Effector memory CD8-positive, alpha-beta T cell (primary cell): ENCODE data around the gene CA9.

Source experiments
- ATAC-seq: fragments of 150-1000 bp; cut with Tn5 transposase; replicated peaks from 2 replicates; pipeline ENCODE4 v1.10.0; 2021; ENCODE audit warnings: mild to moderate bottlenecking, moderate library complexity
- DNase-seq, 3 experiments: peaks; one replicate each; pipeline ENCODE4 v3.0.0; 2021
- H3K27ac Mint-ChIP-seq, 2 donors: one replicate each; pipeline ENCODE4 v1.8.0; 2022; ENCODE audit warnings: mild to moderate bottlenecking in 2 of 2, mixed read lengths in 2 of 2, moderate library complexity in 2 of 2
- H3K27me3 Mint-ChIP-seq, 2 donors: one replicate each; pipeline ENCODE4 v1.8.0; 2022; ENCODE audit warnings: mixed read lengths in 2 of 2
- H3K36me3 Mint-ChIP-seq: one replicate; pipeline ENCODE4 v1.8.0; 2022; ENCODE audit warnings: mild to moderate bottlenecking, moderate library complexity, mixed read lengths; ENCODE audit not compliant: insufficient read depth
- H3K4me1 Mint-ChIP-seq, 2 donors: one replicate each; pipeline ENCODE4 v1.8.0; 2022; ENCODE audit warnings: low read depth in 2 of 2, mixed read lengths in 2 of 2
- H3K4me3 Mint-ChIP-seq, 2 donors: one replicate each; pipeline ENCODE4 v1.8.0; 2022; ENCODE audit warnings: mild to moderate bottlenecking in 2 of 2, mixed read lengths in 2 of 2, moderate library complexity in 2 of 2
- H3K9me3 Mint-ChIP-seq, 2 donors: one replicate each; pipeline ENCODE4 v1.8.0; 2022; ENCODE audit warnings: mixed read lengths in 2 of 2

CA9 gene

DNA sequence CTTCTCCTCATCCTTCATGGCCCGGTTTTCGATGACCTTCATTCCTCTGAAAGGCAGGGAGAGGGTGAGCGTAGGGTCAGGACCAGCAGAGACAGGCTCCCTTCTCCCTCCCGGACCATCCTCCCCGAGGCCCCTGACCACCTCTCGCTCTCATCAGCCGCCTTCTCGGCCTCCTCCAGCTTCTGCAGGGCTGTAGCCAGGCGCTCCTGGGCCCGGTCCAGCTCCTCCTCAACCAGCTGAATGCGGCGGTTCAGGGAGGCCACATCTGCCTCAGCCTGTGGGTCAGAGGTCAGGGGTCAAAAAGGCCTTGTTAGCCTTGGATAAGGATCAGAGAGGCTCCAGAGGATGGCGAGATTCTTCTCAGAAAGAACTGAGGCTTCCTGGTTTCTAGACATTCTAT is 11.8 kb downstream of the CA9 start:
- no peaks in the 10 kb centered on the region for H3K9me3 Mint-ChIP-seq
- ATAC-seq = no peak

DNA sequence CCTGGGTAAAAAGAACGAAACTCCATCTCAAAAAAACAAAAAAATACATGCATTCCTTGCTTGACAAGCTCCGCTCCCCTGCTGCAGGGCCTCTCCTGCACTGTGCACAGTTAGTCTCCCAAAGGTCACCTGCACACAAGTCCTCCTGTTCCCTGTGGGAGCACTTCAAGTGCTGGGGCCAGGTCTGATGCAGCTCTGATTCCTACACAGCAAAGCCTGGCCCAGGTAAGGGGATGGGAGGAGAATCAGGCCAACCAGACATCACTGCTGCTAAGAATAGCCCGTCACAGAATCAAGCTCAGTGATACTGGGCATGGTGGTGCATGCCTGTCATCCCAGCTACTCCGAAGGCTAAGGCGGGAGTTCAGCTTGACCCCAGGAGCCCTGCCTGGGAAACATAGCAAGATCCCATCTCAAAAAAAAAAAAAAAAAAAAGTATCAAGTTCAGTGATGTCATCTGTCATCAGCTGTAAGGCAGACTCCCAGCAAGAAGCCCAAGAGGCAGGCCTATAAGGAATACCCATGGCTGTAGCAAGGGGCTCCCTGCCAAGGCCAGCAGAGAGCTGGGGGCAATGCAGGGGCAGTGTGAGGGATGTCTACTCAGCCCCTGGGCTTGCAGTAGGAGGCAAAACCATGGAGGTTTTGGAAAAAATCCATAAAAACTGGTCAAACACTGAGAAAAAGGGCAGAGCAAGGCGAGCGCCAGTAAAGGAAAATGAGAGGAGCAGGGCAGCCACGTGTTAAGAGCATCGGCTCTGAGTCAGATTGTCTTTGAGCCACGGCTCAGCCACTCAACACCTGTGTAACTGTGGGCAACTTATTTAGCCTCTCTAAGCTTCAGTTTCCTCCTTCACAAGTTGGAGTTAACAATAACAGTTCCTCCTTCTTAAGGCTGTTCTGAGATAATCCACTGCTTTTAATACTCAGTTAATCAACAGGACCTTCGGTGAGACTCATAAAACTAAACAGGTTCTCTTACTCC is 12.8 kb downstream of the CA9 start:
- H3K27me3 Mint-ChIP-seq = no peaks in the 10 kb centered on the region
- peaks cover 3 to 18% of the 10 kb centered on the region in 2 donors for H3K4me1 Mint-ChIP-seq
- no peak overlapping the region for H3K4me3 Mint-ChIP-seq
- ATAC-seq (no peak), DNase-seq (no peak)
- no peaks in the 10 kb centered on the region for H3K9me3 Mint-ChIP-seq
- H3K27ac Mint-ChIP-seq = peak overlapping the region in 1 of 2 donors; percentile 0
- peaks cover 11% of the 10 kb centered on the region for H3K36me3 Mint-ChIP-seq

More for the DNA sequence above, 11.8 kb downstream of the CA9 start:
- no peak overlapping the region for H3K4me3 Mint-ChIP-seq
- DNase-seq = no peak
- H3K36me3 Mint-ChIP-seq = peaks cover 8% of the 10 kb centered on the region
- H3K4me1 Mint-ChIP-seq = peaks cover 3 to 12% of the 10 kb centered on the region in 2 donors
- no peaks in the 10 kb centered on the region for H3K27me3 Mint-ChIP-seq
- no peak overlapping the region for H3K27ac Mint-ChIP-seq

DNA sequence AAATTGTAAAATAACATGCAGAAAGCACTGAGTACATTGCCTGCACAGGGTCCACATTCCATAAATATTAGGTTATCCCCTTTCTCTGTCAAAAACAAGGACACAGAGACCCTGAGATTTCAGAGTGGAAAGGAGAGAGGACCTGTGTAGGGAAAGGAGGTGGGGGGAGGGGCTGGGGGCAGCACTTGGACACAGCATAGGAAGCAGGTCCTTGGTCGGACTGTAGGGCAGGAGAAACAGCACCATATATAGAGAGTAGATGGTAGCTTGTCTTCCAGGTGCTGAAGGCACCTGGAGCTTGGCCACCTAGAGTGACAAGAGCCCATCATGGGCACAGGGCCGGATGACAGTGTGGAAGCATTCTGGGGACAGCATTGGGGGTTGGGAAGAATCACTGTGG is 13.6 kb downstream of the CA9 start:
- H3K4me3 Mint-ChIP-seq = no peak overlapping the region
- no peak overlapping the region for H3K27ac Mint-ChIP-seq
- ATAC-seq (no peak), DNase-seq (no peak)
- H3K9me3 Mint-ChIP-seq = no peaks in the 10 kb centered on the region
- H3K36me3 Mint-ChIP-seq = peaks cover 8% of the 10 kb centered on the region
- H3K27me3 Mint-ChIP-seq = no peaks in the 10 kb centered on the region
- peaks cover 3 to 17% of the 10 kb centered on the region in 2 donors for H3K4me1 Mint-ChIP-seq

DNA sequence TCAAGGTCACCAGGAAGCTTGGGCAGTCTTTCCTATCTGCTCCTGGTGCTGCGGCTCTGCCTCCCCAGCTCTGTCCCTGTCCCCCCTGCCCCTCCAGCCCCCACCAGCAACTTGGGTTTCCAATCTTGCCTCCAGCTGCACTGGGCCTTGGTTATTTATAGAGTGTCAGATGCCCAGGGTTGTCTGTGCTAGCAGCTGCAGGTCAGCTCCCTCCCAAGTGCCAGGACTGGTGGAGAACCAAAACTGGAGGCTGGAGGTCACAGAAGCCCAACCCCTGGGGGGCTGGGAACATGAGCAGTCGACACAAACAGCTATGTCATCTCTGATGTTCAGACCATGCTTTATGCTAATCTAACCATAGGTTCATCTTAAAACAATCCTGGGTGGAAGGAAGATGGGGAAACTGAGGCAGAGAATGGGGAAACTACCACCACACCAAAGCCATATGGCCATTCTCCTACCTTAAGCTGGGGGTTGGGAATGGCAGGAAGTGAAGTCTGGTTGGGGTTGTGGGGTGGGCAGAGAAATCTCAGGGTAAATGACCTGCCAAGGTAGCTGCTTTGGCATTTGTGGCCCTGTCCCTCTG is 14.3 kb downstream of the CA9 start:
- DNase-seq (no peak), ATAC-seq (no peak)
- H3K27ac Mint-ChIP-seq = peak overlapping the region; percentile 60 to 83
- no peak overlapping the region for H3K4me3 Mint-ChIP-seq
- peaks cover 3 to 17% of the 10 kb centered on the region in 2 donors for H3K4me1 Mint-ChIP-seq
- peaks cover 8% of the 10 kb centered on the region for H3K36me3 Mint-ChIP-seq
- no peaks in the 10 kb centered on the region for H3K27me3 Mint-ChIP-seq
- no peaks in the 10 kb centered on the region for H3K9me3 Mint-ChIP-seq

DNA sequence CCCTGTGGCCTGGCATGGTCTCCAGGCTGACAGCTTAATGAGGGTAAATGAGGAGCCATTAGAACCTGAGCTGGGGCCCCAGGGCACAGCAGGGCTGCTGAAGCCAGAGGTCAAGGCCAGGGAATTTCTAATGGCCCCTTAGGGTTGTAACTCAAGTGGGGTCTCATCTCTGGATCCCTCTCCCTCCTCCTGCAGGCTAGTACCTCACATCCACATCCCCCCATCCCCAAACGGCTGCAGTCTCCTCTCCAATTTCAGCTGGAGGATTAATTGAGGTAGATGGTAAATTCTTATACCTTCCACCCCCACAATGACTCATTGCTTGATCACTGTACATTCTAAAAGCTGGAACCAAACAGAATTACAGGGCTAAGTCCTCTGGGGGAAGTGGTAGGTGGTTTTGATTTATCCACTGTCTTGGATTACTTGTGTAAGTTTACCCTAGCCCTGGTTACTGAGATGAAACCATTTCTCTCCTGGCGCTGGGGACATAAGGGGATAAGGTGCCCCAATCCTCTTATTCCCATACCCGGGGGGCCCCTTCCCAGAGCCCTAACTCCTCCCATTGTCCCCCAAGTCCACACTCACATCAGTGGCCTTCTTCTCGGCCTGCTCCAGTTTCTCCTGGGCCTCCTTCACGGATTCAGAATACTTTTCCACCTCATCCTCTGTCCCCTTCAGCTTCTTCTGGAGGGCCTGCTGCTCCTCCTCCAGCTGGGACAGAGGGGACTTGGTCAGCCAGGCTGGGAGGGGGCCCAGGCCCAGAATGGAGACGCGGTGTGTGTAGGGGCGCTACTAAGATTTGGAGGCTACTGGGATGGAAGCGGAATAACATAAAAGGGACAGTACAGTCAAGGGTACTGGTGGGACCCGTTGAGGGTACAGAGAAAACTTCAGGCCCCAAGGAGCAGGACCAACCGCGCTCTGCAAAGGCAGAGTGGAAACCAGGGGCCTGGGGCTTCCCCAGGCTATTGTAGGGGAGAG is 15.1 kb downstream of the CA9 start:
- no peak for DNase-seq
- Mint-ChIP-seq H3K36me3 (peaks cover 9% of the 10 kb centered on the region), H3K9me3 (no peaks in the 10 kb centered on the region), H3K4me1 (peaks cover 3 to 16% of the 10 kb centered on the region in 2 donors), H3K27ac (peak overlapping the region; percentile 60 to 83), H3K27me3 (no peaks in the 10 kb centered on the region), H3K4me3 (peak overlapping the region; percentile 40 to 61)
- no peak for ATAC-seq

DNA sequence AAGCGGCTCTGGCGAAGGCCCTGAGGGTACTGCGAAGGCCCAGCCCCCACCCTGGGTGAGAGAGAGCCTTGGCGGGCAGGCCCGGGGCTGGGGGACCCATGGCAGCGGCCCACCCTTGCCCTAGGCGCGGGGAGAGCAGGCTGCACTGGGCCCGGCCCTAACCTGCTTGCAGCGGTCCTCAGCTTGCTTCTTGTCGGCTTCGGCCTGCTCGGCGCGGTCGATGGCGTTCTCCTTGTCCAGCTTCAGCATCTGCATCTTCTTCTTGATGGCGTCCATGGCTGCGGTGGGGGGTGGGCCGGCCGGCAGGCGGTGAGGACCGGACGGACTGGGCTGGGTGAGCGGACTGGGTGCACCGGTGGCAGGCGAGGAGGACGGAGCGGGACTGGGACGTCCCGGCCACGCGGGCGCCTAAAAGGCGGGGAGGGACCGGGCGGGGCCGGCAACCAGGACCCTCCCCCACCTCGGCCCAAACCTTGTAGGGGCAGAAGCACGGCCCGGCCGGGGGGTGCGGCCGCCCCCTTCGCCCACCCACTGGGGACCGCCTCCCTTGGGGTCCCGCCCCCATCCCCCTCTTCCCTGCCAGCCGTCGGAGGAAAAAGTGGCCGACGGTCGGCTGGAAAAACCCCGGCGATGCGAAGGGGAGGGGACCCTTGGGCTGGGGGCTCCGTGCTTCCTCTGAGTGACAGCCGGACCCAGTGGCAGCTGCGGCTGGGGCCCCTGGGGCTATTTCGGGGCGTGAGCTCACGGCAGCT is 16.0 kb downstream of the CA9 start, which contains the start of gene TPM2:
TSS of gene TPM2 (minus strand) at position 384 of the 752 bp plus-strand sequence. CDS start at position 276, 108 bp downstream.
- no peaks in the 10 kb centered on the region for H3K27me3 Mint-ChIP-seq
- DNase-seq (no peak), ATAC-seq (peak; percentile 15)
- H3K4me1 Mint-ChIP-seq = peaks cover 3 to 16% of the 10 kb centered on the region in 2 donors
- H3K4me3 Mint-ChIP-seq = peak within 1 kb of the TSS; percentile 88 to 90
- H3K27ac Mint-ChIP-seq = peak within 1 kb of the TSS; percentile 86
- H3K9me3 Mint-ChIP-seq = no peaks in the 10 kb centered on the region
- H3K36me3 Mint-ChIP-seq = peaks cover 10% of the 10 kb centered on the region

DNA sequence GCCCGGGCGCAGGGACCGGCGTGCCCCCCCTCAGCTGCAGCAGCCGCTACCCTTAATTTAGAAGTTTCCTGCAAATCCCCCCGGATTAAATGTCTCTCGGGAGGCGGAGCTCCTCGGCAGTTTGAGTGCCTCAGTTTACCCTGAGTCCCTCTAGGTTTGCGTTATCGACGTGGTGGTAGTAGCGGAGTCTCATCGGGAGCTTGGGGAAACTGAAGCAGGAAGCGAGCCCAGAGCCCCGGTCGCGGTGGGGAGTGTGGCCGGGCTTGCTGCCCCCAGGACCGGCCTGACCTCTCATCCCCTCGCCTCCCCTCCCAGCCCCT is 16.5 kb downstream of the CA9 start:
- peaks cover 3 to 16% of the 10 kb centered on the region in 2 donors for H3K4me1 Mint-ChIP-seq
- peaks cover 7% of the 10 kb centered on the region for H3K36me3 Mint-ChIP-seq
- ATAC-seq = peak; percentile 8
- H3K27ac Mint-ChIP-seq = peak overlapping the region in 1 of 2 donors; percentile 86
- H3K4me3 Mint-ChIP-seq = peak overlapping the region; percentile 88 to 90
- H3K27me3 Mint-ChIP-seq = no peaks in the 10 kb centered on the region
- H3K9me3 Mint-ChIP-seq = no peaks in the 10 kb centered on the region
- no peak for DNase-seq

DNA sequence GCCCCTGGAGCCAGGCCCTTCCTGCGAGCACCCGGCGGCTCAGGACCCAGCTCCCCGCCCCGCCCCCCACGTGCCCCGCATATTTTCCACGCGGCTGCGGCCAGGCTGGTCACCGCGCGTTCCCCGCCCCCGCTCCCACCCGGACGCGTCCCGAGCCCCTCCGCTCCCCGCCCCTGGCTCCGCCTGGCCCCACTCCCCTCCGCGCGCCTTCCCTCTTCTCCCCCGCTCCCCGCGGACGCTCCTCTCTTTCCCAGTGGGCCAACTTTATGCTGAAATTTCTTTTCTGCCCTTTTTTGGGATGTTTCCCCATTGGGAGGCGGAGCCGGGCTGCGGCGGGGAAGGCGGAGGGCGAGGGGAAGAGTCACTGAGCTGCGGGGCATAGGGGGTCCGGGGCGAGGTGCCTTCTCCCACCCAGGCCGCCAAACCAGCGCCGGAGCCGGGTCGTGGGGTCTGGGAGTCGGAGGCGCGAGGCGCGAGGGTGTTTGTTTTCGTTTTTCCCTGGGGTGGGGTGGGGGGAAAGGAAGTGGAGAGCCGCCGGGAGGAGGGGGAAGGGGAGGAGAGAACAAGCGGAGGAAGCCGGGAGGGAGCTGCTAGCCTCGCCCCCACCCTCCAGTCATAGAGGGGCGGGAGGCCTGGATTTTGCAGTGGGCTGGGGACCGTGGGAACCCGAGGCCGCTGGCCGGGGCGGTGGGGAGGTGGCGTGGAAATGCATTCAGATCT is 17.0 kb downstream of the CA9 start:
- Mint-ChIP-seq H3K27ac (peak overlapping the region; percentile 86), H3K36me3 (peaks cover 7% of the 10 kb centered on the region), H3K4me1 (peaks cover 3 to 16% of the 10 kb centered on the region in 2 donors), H3K9me3 (no peaks in the 10 kb centered on the region), H3K4me3 (peak overlapping the region; percentile 88 to 90), H3K27me3 (no peaks in the 10 kb centered on the region)
- DNase-seq = peak in 1 of 3 experiments; percentile 14
- ATAC-seq = peak; percentile 52

DNA sequence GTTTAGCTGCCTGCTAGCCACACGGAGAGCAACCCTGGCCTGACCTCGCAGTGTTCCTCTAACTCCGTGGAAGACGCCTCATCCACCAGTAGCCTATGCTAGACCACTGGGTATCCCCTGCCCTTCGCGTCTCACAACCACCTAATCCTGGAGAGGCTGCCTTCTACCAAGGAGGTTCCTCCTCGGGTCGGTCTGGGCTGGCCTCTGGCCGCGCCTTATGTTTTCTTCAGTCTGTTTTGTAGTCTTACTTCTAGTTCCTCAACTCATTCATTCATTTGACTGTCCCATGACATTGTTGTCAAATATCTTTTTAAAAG is 17.6 kb downstream of the CA9 start:
- no peak for DNase-seq
- Mint-ChIP-seq H3K36me3 (peaks cover 7% of the 10 kb centered on the region), H3K27me3 (no peaks in the 10 kb centered on the region), H3K4me3 (peak overlapping the region; percentile 88 to 90), H3K4me1 (peaks cover 2 to 16% of the 10 kb centered on the region in 2 donors), H3K9me3 (no peaks in the 10 kb centered on the region), H3K27ac (peak overlapping the region; percentile 86)
- no peak for ATAC-seq

DNA sequence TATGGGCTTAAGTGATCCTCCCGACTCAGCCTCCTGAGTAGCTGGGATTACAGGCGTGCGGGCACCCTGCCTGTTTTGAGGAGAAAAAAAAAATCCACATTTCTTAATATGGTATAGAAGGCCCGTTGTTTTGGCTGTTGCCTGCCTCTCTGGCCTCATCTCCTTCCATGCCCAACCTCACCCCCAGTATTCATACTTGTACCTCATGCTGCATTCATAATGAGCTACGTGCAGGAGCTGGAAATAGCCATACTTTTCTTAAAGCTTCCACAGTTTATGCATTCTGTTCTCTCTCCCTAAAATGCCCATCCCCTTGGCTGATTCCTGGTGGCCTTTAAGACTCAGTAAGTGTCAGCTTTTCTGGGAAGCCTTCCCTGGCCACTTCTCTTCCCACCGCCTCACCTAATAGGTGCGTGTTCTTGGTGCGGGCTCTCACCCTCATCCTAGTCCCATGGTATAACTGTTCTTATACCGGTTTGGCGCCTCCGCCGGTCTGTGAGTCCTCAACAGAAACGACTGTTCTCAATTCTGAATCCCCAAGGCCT is 18.1 kb downstream of the CA9 start:
- peak overlapping the region; percentile 88 to 90 for H3K4me3 Mint-ChIP-seq
- DNase-seq = no peak
- no peaks in the 10 kb centered on the region for H3K27me3 Mint-ChIP-seq
- H3K36me3 Mint-ChIP-seq = peaks cover 7% of the 10 kb centered on the region
- H3K4me1 Mint-ChIP-seq = peaks cover 7 to 22% of the 10 kb centered on the region in 2 donors
- H3K9me3 Mint-ChIP-seq = no peaks in the 10 kb centered on the region
- ATAC-seq = no peak
- H3K27ac Mint-ChIP-seq = peak overlapping the region in 1 of 2 donors; percentile 86

DNA sequence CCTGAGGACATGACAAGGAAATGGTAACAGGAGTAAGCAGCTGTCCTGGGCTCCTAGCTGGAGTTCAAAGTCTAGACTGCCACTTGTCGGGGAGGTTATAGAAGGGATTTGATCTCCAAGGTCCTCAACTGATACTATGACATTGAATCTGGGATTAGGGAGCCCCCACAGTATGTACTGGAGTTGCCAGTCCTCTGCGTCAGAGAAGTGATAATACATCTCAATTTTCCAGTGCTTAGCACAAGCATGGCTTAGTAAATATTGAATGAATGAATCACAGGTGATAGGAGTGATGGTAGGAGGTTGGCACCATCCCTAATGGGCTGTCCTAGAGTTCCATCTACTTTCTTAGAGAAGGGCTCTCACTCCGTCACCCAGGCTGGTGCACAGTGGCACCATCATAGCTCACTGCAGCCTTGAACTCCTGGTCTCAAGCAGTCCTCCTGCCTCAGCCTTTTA is 22.2 kb downstream of the CA9 start:
- Mint-ChIP-seq H3K36me3 (peaks cover 7% of the 10 kb centered on the region), H3K27ac (peak overlapping the region in 1 of 2 donors; percentile 75), H3K9me3 (no peaks in the 10 kb centered on the region), H3K4me3 (no peak overlapping the region), H3K4me1 (peaks cover 13 to 16% of the 10 kb centered on the region in 2 donors), H3K27me3 (no peaks in the 10 kb centered on the region)
- ATAC-seq (no peak), DNase-seq (no peak)
